Measurements from ENCODE around the gene POP5.
A peak's percentile ranks its signal among the peaks of the same experiment; 100 is the strongest.
"Not testable (repeated sequence)": the region's sequence is repeated elsewhere in the genome, so short reads cannot be mapped to it uniquely, and the experiment has no call there.

The POP5 gene

DNA sequence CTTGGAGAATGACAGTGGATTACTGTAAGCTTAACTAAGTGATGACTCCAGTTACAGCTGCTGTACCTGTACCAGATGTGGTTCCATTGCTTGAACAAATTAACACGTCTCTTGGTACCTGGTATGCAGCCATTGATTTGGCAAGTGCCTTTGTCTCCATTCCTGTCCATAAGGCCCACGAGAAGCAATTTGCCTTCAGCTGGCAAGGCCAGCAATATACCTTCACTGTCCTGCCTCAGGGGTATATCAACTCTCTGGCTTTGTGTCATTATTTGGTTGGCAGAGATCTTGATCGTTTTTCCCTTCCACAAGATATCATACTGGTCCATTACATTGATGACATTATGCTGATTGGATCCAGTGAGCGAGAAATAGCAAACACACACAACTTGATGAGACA is 29.4 kb upstream of the POP5 start:
- Histone ChIP-seq H3K4me1 (no peaks in the 10 kb centered on the region), H3K36me3 (no peaks in the 10 kb centered on the region), H3K27ac (no peak overlapping the region), H3K4me2 (no peak overlapping the region), H3K4me3 (no peak overlapping the region), H4K20me1 (no peaks in the 10 kb centered on the region), H3K9me3 (no peaks in the 10 kb centered on the region), H3K9ac (no peak overlapping the region), H3K27me3 (no peaks in the 10 kb centered on the region)
- no peak for TF ChIP-seq Cebpa-rat (IDR thresholded peaks at IDR 0.05)

DNA sequence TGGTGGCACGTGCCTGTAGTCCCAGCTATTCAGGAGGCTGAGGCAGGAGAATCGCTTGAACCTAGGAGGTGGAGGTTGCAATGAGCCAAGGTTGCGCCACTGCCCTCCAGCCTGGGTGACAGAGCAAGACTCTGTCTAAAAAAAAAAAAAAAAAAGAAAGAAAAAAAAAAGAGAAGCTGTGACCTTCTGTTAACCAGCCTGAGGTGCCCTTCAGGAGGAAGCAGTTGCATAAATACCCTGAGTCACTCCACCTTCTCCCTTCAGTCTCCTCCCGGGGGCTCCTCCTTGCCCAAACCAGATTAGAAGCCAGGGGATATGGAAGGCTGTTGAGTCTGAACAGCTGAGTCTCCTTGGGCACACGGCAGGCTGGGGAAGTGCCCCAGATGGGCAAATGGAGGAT is 21.2 kb upstream of the POP5 start:
- H3K4me1 ChIP-seq, H3K9me3 ChIP-seq, H4K20me1 ChIP-seq, H3K9ac ChIP-seq, H3K27ac ChIP-seq, H3K4me2 ChIP-seq, H3K36me3 ChIP-seq, H3K4me3 ChIP-seq, H3K27me3 ChIP-seq: not testable (repeated sequence)

DNA sequence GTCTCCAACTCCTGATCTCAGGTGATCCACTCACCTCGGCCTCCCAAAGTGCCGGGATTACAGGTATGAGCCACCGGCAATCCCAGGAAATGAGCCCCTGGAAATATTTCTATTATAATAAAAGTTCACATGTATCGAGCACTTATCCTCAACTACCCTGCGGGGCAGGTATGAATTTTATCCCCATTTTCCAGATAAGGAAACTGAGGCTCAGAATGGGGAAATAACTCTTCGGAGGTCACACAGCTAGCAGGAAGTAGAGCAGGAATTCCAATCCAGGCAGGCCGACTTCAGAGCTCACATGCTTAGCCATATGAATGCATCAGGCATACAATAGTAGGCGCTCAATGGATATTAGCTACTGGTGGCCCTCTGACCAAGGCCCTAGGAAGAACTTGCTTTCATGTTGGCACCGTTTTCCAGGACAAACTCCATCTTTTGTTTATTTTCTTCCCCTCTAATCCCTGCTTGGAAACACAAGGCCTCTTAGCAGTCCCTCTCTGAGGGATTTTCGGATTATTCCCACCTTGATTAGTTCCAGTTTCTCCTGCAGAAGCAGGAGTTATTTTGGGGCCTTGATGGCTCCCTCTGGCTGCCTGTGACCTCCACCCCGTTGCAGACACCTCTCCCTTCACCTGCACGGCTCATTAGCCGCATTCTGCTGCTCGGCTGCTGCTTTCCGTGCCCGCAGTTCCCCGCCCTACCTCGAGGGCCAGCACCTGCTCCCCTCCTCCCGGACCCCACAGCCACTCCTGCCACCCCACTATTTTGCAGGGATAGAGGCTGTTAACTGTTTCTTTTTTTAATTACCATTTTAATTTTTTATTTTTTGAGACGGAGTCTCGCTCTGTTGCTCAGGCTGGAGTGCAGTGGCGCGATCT is 18.7 kb upstream of the POP5 start:
- TF ChIP-seq Cebpa-rat (IDR thresholded peaks at IDR 0.05) = no peak
- H3K27ac ChIP-seq = no peak overlapping the region
- H3K9ac ChIP-seq = no peak overlapping the region
- H4K20me1 ChIP-seq = no peaks in the 10 kb centered on the region
- H3K36me3 ChIP-seq = no peaks in the 10 kb centered on the region
- no peaks in the 10 kb centered on the region for H3K27me3 ChIP-seq
- H3K4me2 ChIP-seq = no peak overlapping the region
- no peak overlapping the region for H3K4me3 ChIP-seq
- no peaks in the 10 kb centered on the region for H3K4me1 ChIP-seq
- H3K9me3 ChIP-seq = no peaks in the 10 kb centered on the region

DNA sequence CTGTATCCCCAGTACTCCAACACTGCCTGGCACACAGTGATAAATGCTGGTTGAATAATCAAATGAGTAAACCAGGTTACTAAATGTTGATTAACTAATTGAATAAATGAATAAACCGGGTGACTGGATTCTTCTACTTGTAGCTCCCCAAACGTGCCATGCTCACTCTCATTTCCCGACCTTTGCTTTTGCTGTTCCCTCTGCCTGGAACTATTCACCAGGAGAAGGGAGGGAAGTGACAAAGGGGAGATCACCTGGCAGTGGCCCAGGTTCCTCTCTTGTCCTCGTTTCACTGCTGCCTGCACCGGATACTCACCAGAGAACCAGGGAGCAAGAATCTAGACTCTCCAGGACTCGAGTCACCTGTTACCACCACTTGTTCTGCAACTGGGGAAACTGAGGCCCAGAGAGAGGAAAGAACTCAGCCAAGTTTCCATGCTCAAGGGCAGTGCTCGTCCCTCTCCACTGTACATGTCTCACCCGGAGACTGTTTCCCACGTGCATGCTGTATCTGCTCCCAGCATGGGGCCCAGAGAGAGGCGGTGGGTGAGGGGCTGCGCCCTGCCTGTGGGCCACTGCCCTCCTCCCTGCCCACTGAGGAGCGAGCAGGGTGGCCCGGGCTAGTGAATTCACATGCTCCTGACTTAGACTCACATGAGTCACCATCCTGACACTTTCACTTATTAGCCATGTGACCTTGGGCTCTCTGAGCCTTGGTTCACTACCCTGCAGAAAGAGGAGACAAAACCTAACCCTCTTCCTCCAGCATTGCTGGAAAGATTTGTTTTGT is 17.7 kb upstream of the POP5 start:
- Histone ChIP-seq H3K27ac (no peak overlapping the region), H3K36me3 (no peaks in the 10 kb centered on the region), H3K4me3 (no peak overlapping the region), H3K4me1 (no peaks in the 10 kb centered on the region), H3K27me3 (no peaks in the 10 kb centered on the region), H3K9ac (no peak overlapping the region), H4K20me1 (no peaks in the 10 kb centered on the region), H3K9me3 (no peaks in the 10 kb centered on the region), H3K4me2 (no peak overlapping the region)
- TF ChIP-seq Cebpa-rat (IDR thresholded peaks at IDR 0.05) = no peak

DNA sequence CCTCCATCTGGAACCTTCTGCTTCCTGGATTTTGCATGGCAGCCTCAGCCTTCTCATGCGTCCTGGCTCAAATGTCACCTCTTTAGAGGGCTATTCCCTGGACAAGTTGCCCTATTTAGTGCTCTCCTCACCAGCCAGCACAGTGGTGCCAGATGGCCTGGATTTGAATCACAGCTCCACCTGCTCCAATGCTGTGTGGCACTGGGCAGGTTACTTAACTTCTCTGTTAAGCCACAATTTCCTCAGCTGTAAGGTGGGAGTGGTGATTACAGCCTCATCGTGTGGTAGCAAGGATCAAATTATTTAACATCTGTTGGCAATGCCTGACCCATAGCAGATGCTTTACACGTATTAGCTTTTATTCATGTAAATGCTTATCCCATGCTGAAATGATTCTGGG is 16.7 kb upstream of the POP5 start:
- no peak overlapping the region for H3K4me2 ChIP-seq
- no peaks in the 10 kb centered on the region for H3K36me3 ChIP-seq
- no peaks in the 10 kb centered on the region for H4K20me1 ChIP-seq
- H3K9me3 ChIP-seq = no peaks in the 10 kb centered on the region
- H3K27me3 ChIP-seq = no peaks in the 10 kb centered on the region
- H3K9ac ChIP-seq = no peak overlapping the region
- no peak overlapping the region for H3K4me3 ChIP-seq
- no peak for TF ChIP-seq Cebpa-rat (IDR thresholded peaks at IDR 0.05)
- no peak overlapping the region for H3K27ac ChIP-seq
- H3K4me1 ChIP-seq = no peaks in the 10 kb centered on the region

DNA sequence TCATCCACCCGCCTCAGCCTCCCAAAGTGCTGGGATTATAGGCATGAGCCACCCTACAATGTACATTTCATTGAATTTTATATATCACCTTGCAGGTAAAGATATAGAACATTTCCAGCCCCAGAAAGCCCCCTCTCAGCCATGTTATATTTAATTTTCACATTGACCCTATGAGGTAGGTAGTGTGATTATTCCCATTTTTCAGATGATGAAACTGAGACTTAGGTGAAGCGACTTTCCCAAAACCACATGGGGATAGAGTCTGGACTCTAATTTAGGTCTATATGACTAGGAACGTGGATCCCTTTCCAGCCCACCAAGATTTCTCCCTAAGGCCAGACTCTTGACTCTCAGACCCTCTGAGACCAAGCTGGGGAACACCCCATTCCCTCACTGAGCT is 15.7 kb upstream of the POP5 start:
- no peak overlapping the region for H3K4me3 ChIP-seq
- no peaks in the 10 kb centered on the region for H4K20me1 ChIP-seq
- H3K4me2 ChIP-seq = no peak overlapping the region
- H3K27ac ChIP-seq = no peak overlapping the region
- no peaks in the 10 kb centered on the region for H3K9me3 ChIP-seq
- H3K4me1 ChIP-seq = no peaks in the 10 kb centered on the region
- no peaks in the 10 kb centered on the region for H3K27me3 ChIP-seq
- no peak overlapping the region for H3K9ac ChIP-seq
- H3K36me3 ChIP-seq = no peaks in the 10 kb centered on the region
- TF ChIP-seq Cebpa-rat (IDR thresholded peaks at IDR 0.05) = no peak

DNA sequence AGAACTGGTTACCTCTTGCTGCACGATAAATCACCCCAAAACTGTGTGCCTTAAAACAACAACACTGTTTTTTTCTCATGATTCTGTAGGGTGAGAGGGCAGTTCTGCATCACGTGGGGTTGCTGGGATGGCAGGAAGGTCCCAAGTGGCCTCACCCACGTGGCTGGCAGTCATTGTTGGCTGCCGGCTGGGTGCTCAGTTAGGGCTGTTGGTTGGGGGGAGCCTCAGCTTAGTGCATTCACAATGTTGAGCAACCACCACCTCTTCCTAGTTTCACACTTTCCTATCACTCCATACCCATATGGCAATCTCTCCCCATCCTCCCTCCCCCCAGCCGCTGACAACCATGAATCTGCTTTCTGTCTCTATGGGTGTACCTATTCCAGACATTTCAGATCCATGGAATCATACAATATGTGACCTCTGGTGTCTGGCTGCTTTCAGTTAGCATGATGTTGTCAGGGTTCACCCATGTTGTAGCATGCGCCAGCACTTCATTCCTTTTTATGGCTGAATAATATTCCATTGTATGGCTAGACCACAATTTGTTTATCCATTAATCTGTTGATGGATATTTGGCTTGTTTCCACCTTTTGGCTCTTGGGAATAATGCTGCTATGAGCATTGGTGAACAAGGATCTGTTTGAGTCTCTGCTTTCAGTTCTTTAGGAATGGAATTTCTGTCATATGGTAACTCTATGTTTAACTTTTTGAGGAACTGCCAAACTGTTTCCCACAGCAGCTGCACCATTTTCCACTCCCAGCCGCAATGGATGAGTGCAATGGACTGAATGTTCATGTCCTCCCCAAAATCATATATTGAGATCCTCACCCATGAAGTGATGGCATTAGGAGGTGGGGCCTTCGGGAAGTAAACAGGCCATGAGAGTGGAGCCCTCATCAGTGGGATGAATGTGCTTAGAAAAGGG is 11.2 kb upstream of the POP5 start:
- Histone ChIP-seq H3K4me2 (0 out of 2 replicates have a peak overlapping the region, but pooled peaks have one; percentile 1), H3K36me3 (no peaks in the 10 kb centered on the region)
- TF ChIP-seq Cebpa-rat (IDR thresholded peaks at IDR 0.05) = no peak

DNA sequence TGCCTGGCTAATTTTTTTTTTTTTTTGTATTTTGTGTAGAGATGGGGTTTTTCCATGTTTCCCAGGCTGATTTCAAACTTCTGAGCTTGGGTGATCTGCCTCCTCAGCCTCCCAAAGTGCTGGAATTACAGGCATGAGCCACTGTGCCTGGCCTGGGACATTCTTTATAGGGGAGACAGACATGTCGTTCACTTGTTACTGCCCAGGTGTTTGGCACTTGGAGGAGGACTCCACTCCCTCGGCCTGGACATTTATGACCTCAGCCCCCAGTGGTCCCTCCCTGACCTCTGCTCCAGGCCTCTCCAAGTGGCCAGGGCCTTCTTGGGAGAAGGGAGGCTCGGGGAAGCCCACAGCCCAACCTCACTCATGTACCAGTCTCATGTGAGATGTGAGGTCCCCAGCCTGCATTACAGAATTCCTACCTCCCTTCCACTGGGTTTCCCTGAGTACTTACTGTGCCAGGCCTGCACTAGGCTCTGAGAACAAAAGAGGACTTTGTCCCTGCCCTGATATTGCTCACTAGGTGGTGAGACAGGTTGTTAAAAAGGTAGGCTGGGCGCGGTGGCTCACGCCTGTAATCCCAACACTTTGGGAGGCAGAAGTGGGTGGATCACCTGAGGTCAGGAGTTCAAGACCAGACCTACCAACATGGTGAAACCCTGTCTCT is 9.7 kb upstream of the POP5 start:
- Histone ChIP-seq H4K20me1 (no peaks in the 10 kb centered on the region), H3K4me3 (no peak overlapping the region), H3K27ac (no peak overlapping the region), H3K36me3 (no peaks in the 10 kb centered on the region), H3K4me2 (no peak overlapping the region), H3K9me3 (no peaks in the 10 kb centered on the region), H3K27me3 (peaks cover 7% of the 10 kb centered on the region), H3K4me1 (no peaks in the 10 kb centered on the region), H3K9ac (no peak overlapping the region)
- no peak for TF ChIP-seq Cebpa-rat (IDR thresholded peaks at IDR 0.05)

More for the DNA sequence above, 11.2 kb upstream of the POP5 start:
- Histone ChIP-seq H3K4me3 (no peak overlapping the region), H3K9me3 (no peaks in the 10 kb centered on the region), H4K20me1 (no peaks in the 10 kb centered on the region), H3K4me1 (no peaks in the 10 kb centered on the region), H3K27me3 (no peaks in the 10 kb centered on the region), H3K9ac (no peak overlapping the region), H3K27ac (no peak overlapping the region)

Measured in BLaER1 (cell line).